Stomach (tissue), 9 donors: ENCODE measurements around the gene WSCD1. TPM values are rescaled to one million over a fixed set of nuclear protein-coding genes. Genes with fewer than 3 reads are reported as not detected.

Source experiments
- DNase-seq, 2 donors: peaks; one replicate each; pipeline versions ENCODE4 v3.0.0 to v3.0.0-alpha.2; 2013 to 2019
- H3K27ac ChIP-seq, 5 donors: fragments of 200-600 bp in 4 of 5; sonication (generic) in 4 of 5; one replicate each; pipeline ENCODE4 v1.5.1; 2013 to 2019; ENCODE audit warnings: mild to moderate bottlenecking in 1 of 5, moderate library complexity in 1 of 5
- H3K27me3 ChIP-seq, 3 donors: fragments of 200-600 bp; sonication (generic); one replicate each; pipeline ENCODE4 v1.5.1; 2017 to 2019; ENCODE audit warnings: mixed run types in 1 of 3
- H3K36me3 ChIP-seq, 4 donors: fragments of 200-600 bp; sonication (generic); 1 replicate in 3 of 4; 2 replicates in 1 of 4; pipeline ENCODE4 v1.5.1; 2016 to 2019
- H3K4me1 ChIP-seq, 4 donors: fragments of 200-600 bp; sonication (generic); one replicate each; pipeline ENCODE4 v1.5.1; 2016 to 2019
- H3K4me3 ChIP-seq, 4 donors: fragments of 200-600 bp; sonication (generic) in 3 of 4; one replicate each; pipeline ENCODE4 v1.5.1; 2016 to 2019; ENCODE audit warnings: mild to moderate bottlenecking in 1 of 4
- H3K9me3 ChIP-seq, 4 donors: fragments of 200-600 bp; sonication (generic); one replicate each; pipeline ENCODE4 v1.5.1; 2016 to 2019
- CTCF ChIP-seq, 7 experiments: fragments of 450-650 bp in 4 of 7; fragments of 200-600 bp in 3 of 7; sonication (generic) in 3 of 7; IDR thresholded peaks; one replicate each; pipeline ENCODE4 v1.5.1; 2016 to 2019; ENCODE audit warnings: antibody characterized with exemption in 7 of 7, control low read depth in 2 of 7, mild to moderate bottlenecking in 1 of 7
- EP300 ChIP-seq: sonication (generic); formaldehyde crosslinking; IDR thresholded peaks from one replicate; pipeline ENCODE4 v1.6.1; 2017; ENCODE audit warnings: antibody characterized with exemption
- POLR2A ChIP-seq, 4 donors: fragments of 450-650 bp; IDR thresholded peaks; one replicate each; pipeline ENCODE4 v1.6.1; 2016; ENCODE audit warnings: antibody characterized with exemption in 4 of 4, control low read depth in 2 of 4, mild to moderate bottlenecking in 1 of 4, moderate library complexity in 1 of 4
- POLR2AphosphoS5 ChIP-seq, 3 donors: sonication (generic); formaldehyde crosslinking; IDR thresholded peaks; one replicate each; pipeline ENCODE4 v1.6.1; 2016; ENCODE audit warnings: antibody characterized with exemption in 3 of 3
- WGBS, 5 donors: extraction: QIAGEN DNeasy Blood & Tissue Kit in 3 of 5; methylation state at CpG; one replicate each; pipeline versions ENCODE4 v1.1.5 to v1.1.7; 2013 to 2018; 5-methylcytosine and 5-hydroxymethylcytosine counted together
- intact Hi-C: fragments of 100-400 bp; cut with DNase I; formaldehyde crosslinking; loops from one replicate; pipeline ENCODE4 v1.15.1; 2023; ENCODE audit warnings: low total_unique reads
- polyA plus RNA-seq, 3 donors: library from polyadenylated mRNA; stranded (reverse); fragments of 200-250 nt; gene quantifications; one replicate each; pipeline ENCODE4 v1.2.3, GENCODE V29; 2013
- total RNA-seq, 5 donors: library from RNA; depleted of rRNA; stranded (reverse); fragments of >200 nt; gene quantifications; one replicate each; pipeline versions ENCODE4 v1.1.0 to v1.2.3, GENCODE V29; 2014 to 2016
- donor health status: healthy with polysubstance abuse.
- donor health status: Bipolar disorder and iron deficiency.
- donor health status: healthy.

WSCD1 gene
- total and polyA plus RNA-seq, 8 donors: 0.58 to 32.7 (median 1.2) TPM

GRCh38 chr17:6090253-6090652 is 20.1 kb downstream of the WSCD1 start:
- no peak for DNase-seq
- no peak for TF ChIP-seq CTCF (IDR thresholded peaks at IDR 0.05)
- no peak for TF ChIP-seq POLR2A (IDR thresholded peaks at IDR 0.05)
- no peak for TF ChIP-seq POLR2AphosphoS5 (IDR thresholded peaks at IDR 0.05)
- TF ChIP-seq EP300: no peak
- 76 to 93% (median 87%) methylated on average over 18 to 20 of the region's 20 CpGs for WGBS, 5 donors
- Histone ChIP-seq H3K9me3 (no peaks in the 10 kb centered on the region), H3K4me3 (no peak overlapping the region), H3K27ac (no peak overlapping the region), H3K4me1 (no peaks in the 10 kb centered on the region), H3K27me3 (no peaks in the 10 kb centered on the region), H3K36me3 (no peaks in the 10 kb centered on the region)
- intact Hi-C loops: no loop called here

- H3K4me3 ChIP-seq: no peak overlapping the region
- 79 to 90% (median 84%) methylated on average over 14 of the region's 14 CpGs for WGBS, 5 donors
- no peak overlapping the region for H3K27ac ChIP-seq
- intact Hi-C loops: no loop called here
- no peaks in the 10 kb centered on the region for H3K36me3 ChIP-seq
- TF ChIP-seq EP300 (no peak), CTCF (IDR thresholded peaks at IDR 0.05) (no peak), POLR2A (IDR thresholded peaks at IDR 0.05) (no peak), POLR2AphosphoS5 (IDR thresholded peaks at IDR 0.05) (no peak)
- DNase-seq: no peak
- no peaks in the 10 kb centered on the region for H3K9me3 ChIP-seq
- H3K4me1 ChIP-seq: no peaks in the 10 kb centered on the region
- H3K27me3 ChIP-seq: no peaks in the 10 kb centered on the region
These were observed 22.2 kb downstream of the WSCD1 start for GRCh38 chr17:6092182-6092902.

- 88 to 96% (median 90%) methylated on average over 10 to 11 of the region's 11 CpGs for whole genome bisulfite sequencing, 5 donors
- Histone ChIP-seq H3K36me3 (no peaks in the 10 kb centered on the region), H3K4me1 (no peaks in the 10 kb centered on the region), H3K27ac (no peak overlapping the region), H3K9me3 (no peaks in the 10 kb centered on the region), H3K27me3 (no peaks in the 10 kb centered on the region), H3K4me3 (no peak overlapping the region)
- DNase-seq: no peak
- intact Hi-C loops: no loop called here
- no peak for TF ChIP-seq POLR2A (IDR thresholded peaks at IDR 0.05)
- TF ChIP-seq EP300: no peak
- no peak for TF ChIP-seq POLR2AphosphoS5 (IDR thresholded peaks at IDR 0.05)
- TF ChIP-seq CTCF (IDR thresholded peaks at IDR 0.05): no peak
These were observed 22.8 kb downstream of the WSCD1 start for GRCh38 chr17:6092903-6093468.

- Histone ChIP-seq H3K27ac (no peak overlapping the region), H3K4me3 (no peak overlapping the region), H3K36me3 (no peaks in the 10 kb centered on the region), H3K9me3 (no peaks in the 10 kb centered on the region), H3K27me3 (no peaks in the 10 kb centered on the region), H3K4me1 (no peaks in the 10 kb centered on the region)
- WGBS, 5 donors: 57 to 81% (median 74%) methylated on average over 1 of the region's 1 CpG
- intact Hi-C loops: no loop called here
- no peak for DNase-seq
- no peak for TF ChIP-seq EP300
- no peak for TF ChIP-seq POLR2A (IDR thresholded peaks at IDR 0.05)
- no peak for TF ChIP-seq POLR2AphosphoS5 (IDR thresholded peaks at IDR 0.05)
- TF ChIP-seq CTCF (IDR thresholded peaks at IDR 0.05): no peak
These were observed 24.3 kb downstream of the WSCD1 start for GRCh38 chr17:6094453-6094852.
